ENCODE results near the gene CYP46A1. TPM values are rescaled to one million over a fixed set of nuclear protein-coding genes. Genes with fewer than 3 reads are reported as not detected.

The CYP46A1 gene
- total RNA-seq, 4 donors from 2014 or later, result 0.13 to 2.5 TPM; not detected in 2

GRCh38 chr14:99700379-99700778 lies 16.3 kb downstream of the CYP46A1 start:
- no peak overlapping the region for H3K27ac ChIP-seq
- TF ChIP-seq CTCF (IDR thresholded peaks at IDR 0.05) (no peak), POLR2A (IDR thresholded peaks at IDR 0.05) (no peak)
- no peaks in the 10 kb centered on the region for H3K27me3 ChIP-seq
- H3K4me1 ChIP-seq, result no peaks in the 10 kb centered on the region
- no peak for DNase-seq
- H3K9me3 ChIP-seq, result peaks cover 0 to 9% (median 2%) of the 10 kb centered on the region in 4 donors
- no peak overlapping the region for H3K4me3 ChIP-seq
- H3K36me3 ChIP-seq, result no peaks in the 10 kb centered on the region

GRCh38 chr14:99701260-99701659 lies 17.2 kb downstream of the CYP46A1 start:
- Histone ChIP-seq H3K4me1 (no peaks in the 10 kb centered on the region), H3K36me3 (no peaks in the 10 kb centered on the region), H3K4me3 (no peak overlapping the region), H3K27ac (no peak overlapping the region), H3K9me3 (peaks cover 0 to 9% (median 2%) of the 10 kb centered on the region in 4 donors), H3K27me3 (no peaks in the 10 kb centered on the region)
- no peak for DNase-seq
- TF ChIP-seq POLR2A (IDR thresholded peaks at IDR 0.05), result no peak
- TF ChIP-seq CTCF (IDR thresholded peaks at IDR 0.05), result no peak

- Histone ChIP-seq H3K4me3 (no peak overlapping the region), H3K9me3 (peaks cover 0 to 9% (median 2%) of the 10 kb centered on the region in 4 donors), H3K27me3 (no peaks in the 10 kb centered on the region), H3K4me1 (no peaks in the 10 kb centered on the region), H3K36me3 (no peaks in the 10 kb centered on the region), H3K27ac (no peak overlapping the region)
- no peak for DNase-seq
- no peak for TF ChIP-seq POLR2A (IDR thresholded peaks at IDR 0.05)
- TF ChIP-seq CTCF (IDR thresholded peaks at IDR 0.05), result no peak
These were observed 18.0 kb downstream of the CYP46A1 start for GRCh38 chr14:99702115-99702514.

GRCh38 chr14:99703381-99703780 lies 19.3 kb downstream of the CYP46A1 start:
- Histone ChIP-seq H3K36me3 (no peaks in the 10 kb centered on the region), H3K27ac (no peak overlapping the region), H3K9me3 (peaks cover 0 to 9% (median 2%) of the 10 kb centered on the region in 4 donors), H3K4me3 (no peak overlapping the region), H3K4me1 (no peaks in the 10 kb centered on the region), H3K27me3 (no peaks in the 10 kb centered on the region)
- peak in 1 of 3 donors; percentile 10 for DNase-seq
- TF ChIP-seq CTCF (IDR thresholded peaks at IDR 0.05), result no peak
- no peak for TF ChIP-seq POLR2A (IDR thresholded peaks at IDR 0.05)

- Histone ChIP-seq H3K27ac (no peak overlapping the region), H3K4me1 (no peaks in the 10 kb centered on the region), H3K4me3 (no peak overlapping the region), H3K9me3 (peaks cover 0 to 9% (median 2%) of the 10 kb centered on the region in 4 donors), H3K36me3 (no peaks in the 10 kb centered on the region), H3K27me3 (no peaks in the 10 kb centered on the region)
- no peak for DNase-seq
- no peak for TF ChIP-seq CTCF (IDR thresholded peaks at IDR 0.05)
- TF ChIP-seq POLR2A (IDR thresholded peaks at IDR 0.05), result no peak
These were observed 19.9 kb downstream of the CYP46A1 start for GRCh38 chr14:99704037-99704436.

Data from Peyer's patch (tissue), 4 donors.